Measurements from ENCODE around the gene RNF44.

RNF44 gene

GRCh38 chr5:176562189-176562588 is 25.0 kb upstream of the RNF44 start:
- TF ChIP-seq CTCF (IDR thresholded peaks at IDR 0.05; ENCODE audit: poor library complexity, severe bottlenecking): no peak
- H3K27ac ChIP-seq (ENCODE audit: poor library complexity, severe bottlenecking): no peak overlapping the region
- no peak for ATAC-seq (ENCODE audit: low read depth)
- H3K9me3 ChIP-seq (ENCODE audit: severe bottlenecking): no peaks in the 10 kb centered on the region
- H3K4me1 ChIP-seq (ENCODE audit: insufficient read depth, poor library complexity, severe bottlenecking): peaks cover 2% of the 10 kb centered on the region
- no peak overlapping the region for H3K4me3 ChIP-seq (ENCODE audit: severe bottlenecking)
- DNase-seq (ENCODE audit: low spot score): no peak
- H3K36me3 ChIP-seq (ENCODE audit: low read depth): no peaks in the 10 kb centered on the region
- no peaks in the 10 kb centered on the region for H3K27me3 ChIP-seq (ENCODE audit: insufficient read depth, poor library complexity, severe bottlenecking)

- Histone ChIP-seq H3K4me3 (ENCODE audit: severe bottlenecking) (no peak overlapping the region), H3K36me3 (ENCODE audit: low read depth) (no peaks in the 10 kb centered on the region), H3K4me1 (ENCODE audit: insufficient read depth, poor library complexity, severe bottlenecking) (peaks cover 2% of the 10 kb centered on the region), H3K9me3 (ENCODE audit: severe bottlenecking) (no peaks in the 10 kb centered on the region), H3K27me3 (ENCODE audit: insufficient read depth, poor library complexity, severe bottlenecking) (no peaks in the 10 kb centered on the region), H3K27ac (ENCODE audit: poor library complexity, severe bottlenecking) (no peak overlapping the region)
- TF ChIP-seq CTCF (IDR thresholded peaks at IDR 0.05; ENCODE audit: poor library complexity, severe bottlenecking): no peak
- ATAC-seq (ENCODE audit: low read depth) (peak; percentile 43; the same call in 1 of the 3 replicates), DNase-seq (ENCODE audit: low spot score) (no peak)
Measured at GRCh38 chr5:176561259-176561658, 24.1 kb upstream of the RNF44 start.

- DNase-seq (ENCODE audit: low spot score) (no peak), ATAC-seq (ENCODE audit: low read depth) (no peak)
- H3K4me3 ChIP-seq (ENCODE audit: severe bottlenecking): no peak overlapping the region
- H3K27ac ChIP-seq (ENCODE audit: poor library complexity, severe bottlenecking): no peak overlapping the region
- H3K9me3 ChIP-seq (ENCODE audit: severe bottlenecking): no peaks in the 10 kb centered on the region
- no peaks in the 10 kb centered on the region for H3K36me3 ChIP-seq (ENCODE audit: low read depth)
- H3K4me1 ChIP-seq (ENCODE audit: insufficient read depth, poor library complexity, severe bottlenecking): peaks cover 10% of the 10 kb centered on the region
- no peaks in the 10 kb centered on the region for H3K27me3 ChIP-seq (ENCODE audit: insufficient read depth, poor library complexity, severe bottlenecking)
- no peak for TF ChIP-seq CTCF (IDR thresholded peaks at IDR 0.05; ENCODE audit: poor library complexity, severe bottlenecking)
Measured at GRCh38 chr5:176560364-176560763, 23.2 kb upstream of the RNF44 start.

DNA sequence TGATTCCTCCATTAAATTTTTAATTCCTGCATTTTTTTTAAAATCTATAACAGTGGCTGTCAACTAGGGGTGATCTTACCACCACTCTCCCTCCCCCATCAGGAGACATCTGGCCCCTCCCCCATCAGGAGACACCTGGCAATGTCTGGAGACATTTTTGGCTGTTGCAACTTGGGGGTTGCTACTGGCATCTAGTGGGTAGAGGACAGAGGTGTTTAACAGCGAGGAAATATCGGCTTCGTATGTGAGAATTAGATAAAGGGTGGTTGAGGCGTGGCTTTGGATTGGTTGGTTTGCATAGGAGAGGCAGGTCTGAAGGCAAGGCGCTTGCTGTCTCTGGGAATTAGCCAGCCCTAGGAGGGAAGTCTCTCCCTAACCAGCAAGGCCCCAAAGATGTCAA is 22.5 kb upstream of the RNF44 start:
- peak; percentile 62 for ATAC-seq (ENCODE audit: low read depth)

More for the DNA sequence above, 22.5 kb upstream of the RNF44 start:
- Histone ChIP-seq H3K27ac (ENCODE audit: poor library complexity, severe bottlenecking) (no peak overlapping the region), H3K4me3 (ENCODE audit: severe bottlenecking) (no peak overlapping the region), H3K27me3 (ENCODE audit: insufficient read depth, poor library complexity, severe bottlenecking) (no peaks in the 10 kb centered on the region), H3K36me3 (ENCODE audit: low read depth) (no peaks in the 10 kb centered on the region), H3K4me1 (ENCODE audit: insufficient read depth, poor library complexity, severe bottlenecking) (peaks cover 15% of the 10 kb centered on the region), H3K9me3 (ENCODE audit: severe bottlenecking) (no peaks in the 10 kb centered on the region)
- DNase-seq (ENCODE audit: low spot score): no peak
- peak; percentile 61 for TF ChIP-seq CTCF (IDR thresholded peaks at IDR 0.05; ENCODE audit: poor library complexity, severe bottlenecking)

Measured in RWPE2 (cell line).